ENCODE measurements around the gene RASGRF2.
A peak's percentile ranks its signal among the peaks of the same experiment; 100 is the strongest.

Gene RASGRF2

GRCh38 chr5:81125959-81126358, 165.8 kb downstream of the RASGRF2 start:
- DNase-seq (ENCODE audit: insufficient read length, low spot score) (no peak), FAIRE-seq (no peak)

GRCh38 chr5:81128416-81128815, 168.3 kb downstream of the RASGRF2 start:
- DNase-seq (ENCODE audit: insufficient read length, low spot score): no peak
- FAIRE-seq: no peak

DNA sequence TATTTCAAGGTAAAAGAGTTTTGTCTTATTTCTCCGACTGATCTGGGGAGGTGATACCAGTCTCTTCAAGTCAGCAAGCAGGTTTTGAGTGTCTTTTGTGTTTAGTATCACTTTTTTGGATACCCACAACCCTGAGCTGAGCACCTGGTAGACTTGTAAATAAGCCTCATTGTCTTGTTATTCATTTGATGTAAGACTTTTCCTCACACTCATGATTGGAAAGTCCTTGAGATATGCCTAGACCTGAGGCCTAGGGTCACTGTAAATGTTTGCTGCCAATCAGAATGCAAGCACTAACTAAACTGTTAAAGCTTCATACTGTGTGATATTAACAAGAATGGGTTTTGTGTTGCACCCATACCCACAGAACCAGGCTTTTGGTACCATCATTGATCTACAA, 172.2 kb downstream of the RASGRF2 start:
- DNase-seq (ENCODE audit: insufficient read length, low spot score) (no peak), FAIRE-seq (no peak)

- FAIRE-seq (no peak), DNase-seq (ENCODE audit: insufficient read length, low spot score) (no peak)
Observed at GRCh38 chr5:81134066-81134465, 173.9 kb downstream of the RASGRF2 start.

DNA sequence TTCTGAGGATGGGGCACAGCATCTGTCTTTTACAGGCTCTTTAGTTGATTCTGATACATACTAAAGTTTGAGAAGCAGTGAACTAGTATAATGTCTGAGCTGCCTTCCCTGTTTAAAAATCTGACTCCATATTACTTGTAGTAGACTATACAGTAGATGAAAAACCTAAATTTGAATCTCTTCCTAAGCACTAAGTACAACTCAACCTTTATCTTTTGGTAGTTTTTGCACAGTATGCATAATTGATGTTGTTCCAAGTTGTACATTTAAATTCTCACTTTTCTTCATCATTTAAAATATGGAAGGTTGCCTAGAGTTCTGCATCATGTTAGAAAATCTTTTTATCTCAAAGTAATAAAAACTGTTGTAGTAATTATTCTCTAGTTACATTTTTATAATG, 174.4 kb downstream of the RASGRF2 start:
- FAIRE-seq (no peak), DNase-seq (ENCODE audit: insufficient read length, low spot score) (no peak)

DNA sequence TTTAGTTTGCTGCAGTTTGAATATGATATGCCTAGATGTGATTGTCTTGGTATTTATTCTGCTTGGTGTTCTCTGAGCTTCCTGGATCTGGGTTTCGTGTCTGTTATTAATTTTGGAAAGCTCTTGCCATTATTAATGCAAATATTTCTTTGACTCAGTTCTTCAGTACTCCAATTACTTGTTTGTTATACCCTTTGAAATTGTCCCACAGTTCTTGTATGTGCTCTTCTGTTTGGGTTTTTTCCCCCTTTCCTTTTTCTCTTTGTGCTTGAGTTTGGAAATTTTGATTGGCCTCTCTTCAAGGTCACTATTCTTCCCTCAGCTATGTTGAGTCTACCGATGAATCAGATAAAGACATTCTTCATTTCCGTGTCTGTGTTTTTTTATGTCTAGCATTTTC, 176.4 kb downstream of the RASGRF2 start:
- FAIRE-seq (no peak), DNase-seq (ENCODE audit: insufficient read length, low spot score) (no peak)

- DNase-seq (ENCODE audit: insufficient read length, low spot score): no peak
- no peak for FAIRE-seq
Observed at GRCh38 chr5:81137833-81138232, 177.7 kb downstream of the RASGRF2 start.

GRCh38 chr5:81140441-81140840, 180.3 kb downstream of the RASGRF2 start:
- FAIRE-seq (no peak), DNase-seq (ENCODE audit: insufficient read length, low spot score) (no peak)

DNA sequence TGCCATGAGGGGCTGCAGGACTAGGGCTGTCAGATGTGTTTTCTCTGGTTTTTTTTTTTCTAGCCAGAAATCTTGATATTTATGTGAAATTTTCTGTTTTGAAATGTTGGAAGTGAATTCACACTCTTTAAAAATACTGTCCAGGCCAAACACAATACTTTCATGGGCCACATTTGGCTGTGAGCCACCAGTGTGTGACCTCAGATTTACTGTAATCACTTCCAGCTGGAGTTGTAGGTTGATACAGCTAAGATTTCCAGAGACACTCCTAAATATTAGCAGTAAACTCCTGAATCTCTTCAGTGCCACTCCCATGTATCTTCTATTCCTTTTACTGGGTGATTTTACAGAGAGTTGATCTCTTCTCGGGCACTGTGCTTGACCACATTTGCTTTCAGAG, 180.8 kb downstream of the RASGRF2 start:
- FAIRE-seq: no peak
- no peak for DNase-seq (ENCODE audit: insufficient read length, low spot score)

DNA sequence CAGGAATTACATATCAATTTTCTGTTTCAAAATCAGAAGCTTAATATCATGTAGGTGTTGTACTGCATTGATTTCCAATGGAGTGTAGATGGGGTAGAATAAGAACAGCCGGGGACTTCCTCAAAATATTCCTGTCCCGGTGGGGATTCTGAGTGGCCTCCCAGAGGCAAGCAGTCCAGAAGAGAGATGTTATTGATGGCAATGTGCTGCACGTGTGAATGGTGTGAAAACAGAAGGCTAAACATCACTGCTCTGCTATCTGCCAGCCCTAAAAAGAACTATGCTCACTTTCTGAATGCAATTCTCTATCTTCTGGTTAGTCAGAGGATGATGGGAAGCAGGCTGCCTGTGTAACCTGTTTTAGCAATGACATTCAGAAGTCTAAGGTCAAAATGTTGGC, 181.9 kb downstream of the RASGRF2 start:
- FAIRE-seq (no peak), DNase-seq (ENCODE audit: insufficient read length, low spot score) (no peak)

DNA sequence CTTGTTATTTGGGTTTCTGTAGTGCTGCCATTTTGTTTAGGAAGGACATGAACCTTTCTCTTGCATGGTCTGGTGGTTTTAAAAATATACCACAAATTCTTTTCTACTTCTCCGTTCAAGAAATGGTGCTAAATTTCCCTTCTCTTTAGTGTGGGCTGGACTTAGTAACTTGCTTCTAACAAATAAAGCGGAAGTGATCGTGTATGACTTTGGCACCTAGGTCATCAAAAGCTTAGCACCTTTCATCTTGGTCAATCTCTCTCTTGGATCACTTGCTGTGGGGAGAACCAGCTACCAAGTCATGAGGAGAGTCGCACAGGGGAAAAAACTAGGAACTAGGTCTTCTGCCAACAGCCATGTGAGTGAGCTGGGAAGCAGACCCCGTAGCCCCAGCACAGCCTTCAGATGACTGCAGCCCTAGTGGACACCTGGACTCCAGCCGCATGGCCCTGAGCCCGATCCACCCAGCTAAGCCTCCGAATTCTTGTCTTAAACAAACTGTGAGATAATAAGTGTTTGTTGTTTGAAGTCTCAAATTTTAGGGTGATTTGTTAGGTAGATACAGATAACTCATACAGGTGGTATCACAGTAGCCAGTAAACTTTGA, 185.3 kb downstream of the RASGRF2 start:
- no peak for DNase-seq (ENCODE audit: insufficient read length, low spot score)
- FAIRE-seq: no peak

DNA sequence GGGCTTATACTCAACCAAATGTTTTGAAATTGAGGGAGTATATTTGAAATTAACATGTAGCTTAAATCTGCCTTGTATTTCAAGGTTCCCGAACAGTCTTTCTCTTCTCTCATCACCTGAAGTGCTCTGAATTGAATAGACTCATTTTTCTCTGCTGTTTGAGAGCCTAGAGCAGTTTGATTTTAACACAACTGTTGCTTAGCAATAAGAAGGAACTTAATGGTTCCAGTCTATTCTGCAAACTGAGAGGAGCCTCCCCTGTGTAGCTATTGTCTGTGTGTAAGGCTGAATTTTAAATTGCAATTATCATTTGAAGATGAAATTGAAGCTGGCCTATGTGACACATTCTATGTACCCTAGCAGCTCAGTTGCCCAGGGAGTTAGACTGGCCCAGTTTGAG, 185.9 kb downstream of the RASGRF2 start:
- no peak for FAIRE-seq
- DNase-seq (ENCODE audit: insufficient read length, low spot score): no peak

- no peak for DNase-seq (ENCODE audit: insufficient read length, low spot score)
- FAIRE-seq: peak; percentile 8
Observed at GRCh38 chr5:81147011-81147885, 187.1 kb downstream of the RASGRF2 start.

DNA sequence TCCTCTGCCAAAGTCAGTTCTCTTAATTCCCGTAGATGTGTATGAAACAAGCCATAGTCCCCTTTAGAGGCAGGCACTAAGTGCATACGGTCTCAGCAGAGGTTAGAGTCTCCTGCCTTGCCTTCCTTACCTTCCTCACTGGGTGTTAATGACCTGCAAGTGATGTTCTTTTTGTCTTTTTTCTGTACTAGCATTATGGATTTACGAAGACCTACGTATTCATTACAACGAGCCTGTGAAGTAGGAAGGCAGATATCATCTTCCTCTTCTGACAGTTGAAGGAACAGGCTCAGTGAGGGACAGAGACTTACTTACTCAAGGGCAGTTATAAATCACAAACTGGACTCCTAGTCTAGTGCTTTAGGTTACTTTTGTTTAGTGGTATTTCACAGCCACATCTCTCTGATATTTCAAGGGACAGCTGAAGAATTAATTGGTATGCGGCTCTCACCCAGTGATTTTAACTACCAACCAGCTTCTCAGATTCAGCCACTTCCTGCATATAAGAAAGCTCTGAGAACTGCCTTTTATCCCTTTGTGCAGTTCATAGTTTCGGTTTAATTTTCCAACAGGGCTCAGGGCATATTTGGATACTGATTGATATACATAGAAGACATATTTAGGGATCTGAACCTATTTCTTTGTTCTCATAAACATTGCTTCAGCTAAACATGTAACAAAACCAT, 187.9 kb downstream of the RASGRF2 start:
- DNase-seq (ENCODE audit: insufficient read length, low spot score): no peak
- FAIRE-seq: peak; percentile 4

DNA sequence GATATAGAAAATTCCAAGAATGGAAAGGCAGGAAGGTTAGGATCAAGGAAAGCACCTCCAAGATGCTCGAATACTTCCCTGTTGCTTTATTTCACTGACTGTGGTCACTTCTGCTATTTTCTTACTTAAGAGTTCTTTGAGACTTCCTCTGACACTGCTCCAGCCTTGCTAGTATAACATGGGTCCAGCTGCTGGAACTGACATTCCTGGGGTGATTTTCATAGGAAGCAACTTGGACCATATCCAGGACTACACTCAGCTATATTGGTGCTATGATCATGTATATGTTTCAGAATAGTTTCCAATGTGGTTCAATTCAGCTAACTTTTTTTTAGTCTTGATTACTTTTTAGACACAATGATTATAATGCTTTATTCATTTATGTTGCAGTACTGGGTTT, 191.4 kb downstream of the RASGRF2 start:
- DNase-seq (ENCODE audit: insufficient read length, low spot score): no peak

DNA sequence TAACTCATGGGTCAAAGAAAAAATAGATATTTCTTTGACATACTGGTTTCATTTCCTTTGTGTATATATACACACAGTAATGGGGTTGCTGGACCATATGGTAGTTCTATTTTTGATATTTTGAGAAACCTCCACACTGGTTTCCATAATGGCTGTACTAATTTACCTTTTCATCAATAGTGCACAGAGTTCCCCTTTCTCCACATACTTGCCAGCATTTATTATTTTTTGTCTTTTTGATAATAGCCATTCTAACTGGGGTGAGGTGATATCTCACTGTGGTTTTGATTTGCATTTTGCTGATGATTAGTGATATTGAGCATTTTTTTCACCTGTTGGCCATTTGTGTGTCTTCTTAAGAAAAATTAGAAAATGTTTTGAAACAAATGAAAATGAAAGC, 194.6 kb downstream of the RASGRF2 start:
- peak; percentile 77 for FAIRE-seq
- DNase-seq (ENCODE audit: insufficient read length, low spot score): no peak

More for the DNA sequence above, 191.4 kb downstream of the RASGRF2 start:
- FAIRE-seq: no peak

DNA sequence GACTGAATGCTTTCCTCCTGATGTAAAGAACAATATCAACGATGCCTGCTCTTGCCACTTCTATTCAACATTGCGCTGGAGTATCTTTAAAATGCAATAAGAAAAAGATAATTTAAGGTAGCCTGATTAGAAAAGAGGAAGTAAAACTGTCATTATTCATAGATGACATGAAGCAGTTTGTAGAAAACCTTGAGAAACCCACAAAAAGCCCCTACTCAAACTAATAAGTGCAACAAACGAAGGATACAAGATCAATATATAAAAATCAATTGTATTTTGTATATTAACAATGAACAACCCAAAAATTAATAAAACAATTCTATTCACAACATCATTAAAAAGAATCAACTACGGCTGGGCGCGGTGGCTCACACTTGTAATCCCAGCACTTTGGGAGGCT, 196.6 kb downstream of the RASGRF2 start:
- DNase-seq (ENCODE audit: insufficient read length, low spot score): no peak
- FAIRE-seq: no peak

GRCh38 chr5:81161012-81161601, 200.9 kb downstream of the RASGRF2 start:
- DNase-seq (ENCODE audit: insufficient read length, low spot score) (peak; percentile 18), FAIRE-seq (peak; percentile 95)

DNA sequence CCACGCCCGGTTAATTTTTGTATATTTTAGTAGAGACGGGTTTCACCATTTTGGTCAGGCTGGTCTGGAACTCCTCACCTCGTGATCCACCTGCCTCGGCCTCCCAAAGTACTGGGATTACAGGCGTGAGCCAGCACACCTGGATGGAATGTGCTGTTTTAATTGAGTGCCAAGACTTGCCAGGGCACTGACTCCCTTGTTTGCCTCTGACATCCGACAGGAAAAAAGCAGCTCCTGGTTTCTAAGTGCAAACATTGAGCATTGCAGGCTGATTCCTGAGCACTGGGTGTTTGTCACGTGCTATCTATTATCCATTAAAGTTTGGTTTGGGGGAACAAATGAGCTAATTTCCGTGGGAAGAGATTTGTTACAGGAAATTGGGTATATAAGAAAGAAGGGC, 202.3 kb downstream of the RASGRF2 start:
- no peak for DNase-seq (ENCODE audit: insufficient read length, low spot score)
- no peak for FAIRE-seq

DNA sequence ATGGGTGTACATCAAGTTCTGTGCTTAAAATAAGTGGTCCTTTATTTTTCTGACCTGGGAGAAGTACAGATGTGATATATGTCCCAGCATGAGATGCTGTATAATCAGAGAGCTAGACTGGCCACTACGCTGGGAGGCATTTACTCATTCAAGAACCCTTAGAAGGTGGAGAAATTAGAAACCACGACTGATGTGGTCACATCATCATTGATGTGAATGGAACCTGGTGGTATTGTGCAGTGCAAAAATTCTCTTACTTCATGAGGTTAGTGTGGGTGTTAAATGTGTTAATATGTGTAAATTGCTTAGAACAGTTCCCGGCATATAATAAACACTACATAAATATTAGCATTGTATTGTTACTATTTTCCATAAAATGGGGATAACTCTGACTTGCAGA, 203.5 kb downstream of the RASGRF2 start:
- DNase-seq (ENCODE audit: insufficient read length, low spot score): no peak

DNA sequence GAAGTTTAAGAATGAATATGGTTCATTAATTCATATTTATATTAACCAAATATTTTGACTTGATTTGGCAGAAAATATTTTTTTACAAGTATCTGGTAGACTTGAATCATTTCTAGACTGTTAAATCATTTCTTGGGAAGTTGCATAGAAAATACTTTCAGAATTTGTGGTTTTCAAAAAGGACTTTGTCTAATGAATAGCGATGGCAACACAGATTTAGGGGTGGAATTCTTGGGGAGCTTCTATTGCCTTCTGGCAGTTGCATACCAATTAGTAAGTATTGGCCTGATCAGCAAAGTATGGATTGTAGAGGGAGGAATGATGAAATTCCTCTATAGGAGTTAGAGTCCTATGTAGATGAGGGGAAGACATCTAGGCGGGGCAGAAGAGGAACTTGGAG, 204.3 kb downstream of the RASGRF2 start:
- DNase-seq (ENCODE audit: insufficient read length, low spot score): no peak
- no peak for FAIRE-seq

More for the DNA sequence above, 203.5 kb downstream of the RASGRF2 start:
- FAIRE-seq: no peak

Measured in GM19239 (cell line).